Endothelial cell of umbilical vein (primary cell): ENCODE results near the gene SFTA2. TPM values are rescaled to one million over a fixed set of nuclear protein-coding genes. Genes with fewer than 3 reads are reported as not detected.

Experiments used
- BruUV-seq: library from RNA; stranded (reverse); fragments of 400-500 nt; replicated peaks from 2 replicates; lab custom pipeline; 2021; lab: Mats Ljungman, UMichigan
- CTCF ChIA-PET: fragments of 300-600, 350-600 bp; sonication (Branson Sonifier 250); formaldehyde crosslinking; loops from one replicate; lab custom pipeline; 2021; ENCODE audit warnings: antibody characterized with exemption, inconsistent platforms; lab: Charles Lee
- POLR2A ChIA-PET: fragments of 300-600, 350-600 bp; sonication (Branson Sonifier 250); formaldehyde crosslinking; loops from one replicate; lab custom pipeline; 2021; ENCODE audit warnings: antibody characterized with exemption, inconsistent platforms; lab: Charles Lee
- DNase-seq: peaks from one replicate; pipeline ENCODE4 v3.0.0-alpha.2; 2011; ENCODE audit warnings: low read depth, low spot score
- FAIRE-seq: peaks from 2 replicates; lab custom pipeline; 2011; peaks lifted over from hg19 to GRCh38; lab: Jason Lieb, UNC
- H2AFZ ChIP-seq: 2 replicates; pipeline ENCODE4 v1.6.0; 2012; ENCODE audit warnings: low read depth, low read length, control low read depth, inconsistent platforms
- H3K27ac ChIP-seq: 2 replicates; pipeline ENCODE4 v1.5.1; 2011; ENCODE audit warnings: low read depth, mild to moderate bottlenecking, control low read depth, low read length, moderate library complexity; ENCODE audit not compliant: insufficient read depth
- H3K27me3 ChIP-seq, 2 experiments: 2 replicates each; pipeline versions ENCODE4 v1.6.0 to v1.6.1; 2011; ENCODE audit warnings: low read length in 2 of 2, mixed read lengths in 1 of 2; ENCODE audit not compliant: control insufficient read depth in 2 of 2, insufficient read depth in 2 of 2
- H3K36me3 ChIP-seq, 2 experiments: 2 replicates in 1 of 2; 3 replicates in 1 of 2; pipeline ENCODE4 v1.5.1; 2011; ENCODE audit warnings: low read length in 2 of 2, mild to moderate bottlenecking in 1 of 2, moderate library complexity in 1 of 2; ENCODE audit not compliant: control insufficient read depth in 2 of 2, insufficient read depth in 2 of 2; ENCODE audit errors: extremely low read depth in 1 of 2
- H3K4me1 ChIP-seq: 3 replicates; pipeline ENCODE4 v1.5.1; 2011; ENCODE audit warnings: mild to moderate bottlenecking, low read length; ENCODE audit not compliant: control insufficient read depth, insufficient read depth; ENCODE audit errors: extremely low read depth
- H3K4me2 ChIP-seq: 2 replicates; pipeline ENCODE4 v1.6.1; 2011; ENCODE audit warnings: low read length, control low read depth, mixed read lengths; ENCODE audit not compliant: insufficient read depth
- H3K4me3 ChIP-seq, 3 experiments: fragments of 200-600 bp in 1 of 3; sonication (generic), shearing (Covaris generic) in 1 of 3; replicated peaks in 1 of 3; 2 replicates each; pipeline ENCODE4 v1.5.1; 2011 to 2016; ENCODE audit warnings: control low read depth in 3 of 3, low read length in 3 of 3, mild to moderate bottlenecking in 2 of 3, inconsistent platforms in 1 of 3, low read depth in 1 of 3, moderate library complexity in 1 of 3; ENCODE audit not compliant: insufficient read depth in 1 of 3
- H3K79me2 ChIP-seq: 2 replicates; pipeline ENCODE4 v1.6.0; 2012; ENCODE audit warnings: low read length, inconsistent platforms; ENCODE audit not compliant: control insufficient read depth, insufficient read depth
- H3K9ac ChIP-seq: replicated peaks from 2 replicates; pipeline ENCODE3; 2011; ENCODE audit warnings: low read length, control low read depth; ENCODE audit not compliant: insufficient read depth; ENCODE audit errors: extremely low read depth
- H3K9me1 ChIP-seq: replicated peaks from 3 replicates; pipeline ENCODE4 v1.6.0; 2011; ENCODE audit warnings: mild to moderate bottlenecking, low read length; ENCODE audit not compliant: control insufficient read depth, insufficient read depth; ENCODE audit errors: extremely low read depth
- H3K9me3 ChIP-seq: replicated peaks from 2 replicates; pipeline ENCODE4 v1.5.1; 2012; ENCODE audit warnings: low read length, inconsistent platforms; ENCODE audit not compliant: control insufficient read depth, insufficient read depth
- H4K20me1 ChIP-seq: replicated peaks from 2 replicates; pipeline ENCODE3; 2011; ENCODE audit warnings: mild to moderate bottlenecking, low read length; ENCODE audit not compliant: control insufficient read depth, insufficient read depth; ENCODE audit errors: extremely low read depth
- EZH2 ChIP-seq: IDR thresholded peaks from 2 replicates; pipeline ENCODE4 v1.6.1; 2012; ENCODE audit warnings: borderline replicate concordance, low read depth, mild to moderate bottlenecking, moderate library complexity, low read length, inconsistent platforms; ENCODE audit not compliant: severe bottlenecking
- FOS ChIP-seq: IDR thresholded peaks from 2 replicates; pipeline ENCODE4 v1.6.1; 2011; ENCODE audit warnings: mild to moderate bottlenecking, low read length, moderate library complexity, borderline replicate concordance; ENCODE audit not compliant: insufficient read depth
- GATA2 ChIP-seq: IDR thresholded peaks from 2 replicates; pipeline ENCODE4 v1.7.0; 2011; ENCODE audit warnings: low read depth, mild to moderate bottlenecking, moderate library complexity, mixed read lengths, low read length; ENCODE audit not compliant: insufficient read length, insufficient read depth
- JUN ChIP-seq: IDR thresholded peaks from 2 replicates; pipeline ENCODE4 v1.6.1; 2011; ENCODE audit warnings: borderline replicate concordance, low read depth; ENCODE audit not compliant: insufficient read length, insufficient read depth
- MYC ChIP-seq: IDR thresholded peaks from one replicate; pipeline ENCODE4 v1.6.1; 2011; ENCODE audit warnings: mild to moderate bottlenecking, low read depth, low read length
- POLR2A ChIP-seq: IDR thresholded peaks from 2 replicates; pipeline ENCODE4 v1.6.1; 2012; ENCODE audit warnings: low read depth, mild to moderate bottlenecking, control low read depth, low read length
- POLR2AphosphoS5 ChIP-seq: IDR thresholded peaks from 2 replicates; pipeline ENCODE4 v1.6.1; 2012; ENCODE audit warnings: low read depth, mild to moderate bottlenecking, control low read depth, low read length, moderate library complexity; ENCODE audit not compliant: insufficient read depth
- dilution Hi-C: fragments of 300-500 bp; cut with MboI; formaldehyde crosslinking; loops from one replicate; pipeline ENCODE4 v1.15.0; 2019; ENCODE audit warnings: low sequenced_read_pairs; ENCODE audit not compliant: extremely low pct_ligation_motif_present
- intact Hi-C: fragments of 100-400 bp; cut with micrococcal nuclease; formaldehyde crosslinking; loops from one replicate; pipeline ENCODE4 v1.10.0; 2022
- polyA plus RNA-seq, 4 experiments: library from polyadenylated mRNA; depleted of rRNA in 3 of 4; stranded (reverse) in 3 of 4; unstranded in 1 of 4; fragments of >200 nt; gene quantifications; 2 replicates each; pipeline versions ENCODE4 v1.2.1 to v1.2.3, GENCODE V29; 2011 to 2012; ENCODE audit warnings: missing spikeins in 1 of 4
- total RNA-seq: library from RNA; stranded (reverse); gene quantifications from 2 replicates; pipeline ENCODE4 v1.2.3, GENCODE V29; 2021
- TF ChIP-seq, protein P1 (sequence below), 2 donors: IDR thresholded peaks; 1 replicate in 1 of 2; 2 replicates in 1 of 2; pipeline ENCODE4 v1.5.1; 2011; ENCODE audit warnings: low read length in 2 of 2, mild to moderate bottlenecking in 2 of 2, moderate library complexity in 2 of 2, control low read depth in 1 of 2, inconsistent platforms in 1 of 2, low read depth in 1 of 2; ENCODE audit not compliant: insufficient read depth in 1 of 2; ENCODE audit errors: extremely low read depth in 1 of 2
- TF ChIP-seq, protein P2 (sequence below): IDR thresholded peaks from 2 replicates; pipeline ENCODE4 v1.6.1; 2011; ENCODE audit not compliant: insufficient read depth, insufficient read length

SFTA2 gene
- total and polyA plus RNA-seq, 2 donors (not counting 3 experiments of a cell fraction or from before 2014, with no cell fraction given) = not detected

DNA sequence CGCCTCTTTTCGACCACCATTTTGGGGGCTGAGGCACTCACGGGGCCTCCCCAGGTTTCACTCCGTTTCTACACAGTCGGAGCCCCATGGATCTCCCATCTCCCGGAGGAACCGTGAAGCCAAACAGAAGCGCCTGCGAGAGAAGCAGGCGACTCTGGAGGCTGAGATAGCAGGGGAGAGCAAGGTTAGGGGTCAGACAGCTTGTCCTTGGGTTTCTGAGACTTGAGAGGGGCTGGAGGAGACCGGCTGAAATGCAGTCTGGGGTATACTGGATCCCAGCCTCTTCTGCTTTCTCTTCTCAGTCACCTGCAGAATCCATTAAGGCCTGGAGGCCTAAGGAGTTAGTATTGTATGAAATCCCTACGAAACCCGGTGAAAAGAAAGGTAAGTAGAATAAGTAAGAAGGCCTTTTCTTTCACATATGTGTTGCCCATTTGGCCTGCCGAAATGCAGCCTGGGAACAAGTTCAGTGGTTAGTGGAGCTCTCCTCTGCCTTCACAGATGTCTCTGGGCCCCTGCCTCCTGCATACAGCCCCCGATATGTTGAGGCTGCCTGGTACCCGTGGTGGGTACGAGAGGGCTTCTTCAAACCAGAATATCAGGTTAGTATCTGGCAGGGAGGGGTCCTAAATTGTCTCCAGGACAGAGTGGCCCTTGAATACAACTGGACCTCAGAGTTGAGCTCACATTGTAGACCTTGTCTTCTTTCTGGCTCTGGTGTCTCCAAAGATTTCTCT lies 16.9 kb downstream of the SFTA2 start:
- Histone ChIP-seq H3K9ac (peak overlapping the region; percentile 90), H3K79me2 (no peaks in the 10 kb centered on the region), H4K20me1 (no peaks in the 10 kb centered on the region), H3K4me2 (peak overlapping the region; percentile 50), H3K4me1 (peaks cover 25% of the 10 kb centered on the region), H3K27me3 (no peaks in the 10 kb centered on the region), H3K36me3 (peaks cover 5 to 31% of the 10 kb centered on the region in 2 experiments), H3K9me1 (no peaks in the 10 kb centered on the region), H3K4me3 (peak overlapping the region in 2 of 3 experiments; percentile 30 to 44), H3K27ac (peak overlapping the region; percentile 67), H3K9me3 (no peaks in the 10 kb centered on the region), H2AFZ (peak overlapping the region; percentile 93)
- intact Hi-C loops = loop anchor here (1.0 kb wide), 7 partner anchors 87 to 277 kb away; no protein-coding TSS in a partner anchor
- ChIA-PET POLR2A (no interaction called here), CTCF (interaction anchor here (0.8 to 7.6 kb wide), 29 partner anchors 9 to 452 kb away, joined by 3 to 142 read pairs (median 6); partner anchors contain the start of genes DDR1, MUCL3, PSORS1C1 and SFTA2)
- DNase-seq (peak; percentile 9), FAIRE-seq (no peak)
- TF ChIP-seq FOS (no peak), JUN (no peak), EZH2 (no peak), GATA2 (no peak), MYC (no peak), POLR2A (no peak), POLR2AphosphoS5 (no peak)
- TF ChIP-seq, protein P1, sequence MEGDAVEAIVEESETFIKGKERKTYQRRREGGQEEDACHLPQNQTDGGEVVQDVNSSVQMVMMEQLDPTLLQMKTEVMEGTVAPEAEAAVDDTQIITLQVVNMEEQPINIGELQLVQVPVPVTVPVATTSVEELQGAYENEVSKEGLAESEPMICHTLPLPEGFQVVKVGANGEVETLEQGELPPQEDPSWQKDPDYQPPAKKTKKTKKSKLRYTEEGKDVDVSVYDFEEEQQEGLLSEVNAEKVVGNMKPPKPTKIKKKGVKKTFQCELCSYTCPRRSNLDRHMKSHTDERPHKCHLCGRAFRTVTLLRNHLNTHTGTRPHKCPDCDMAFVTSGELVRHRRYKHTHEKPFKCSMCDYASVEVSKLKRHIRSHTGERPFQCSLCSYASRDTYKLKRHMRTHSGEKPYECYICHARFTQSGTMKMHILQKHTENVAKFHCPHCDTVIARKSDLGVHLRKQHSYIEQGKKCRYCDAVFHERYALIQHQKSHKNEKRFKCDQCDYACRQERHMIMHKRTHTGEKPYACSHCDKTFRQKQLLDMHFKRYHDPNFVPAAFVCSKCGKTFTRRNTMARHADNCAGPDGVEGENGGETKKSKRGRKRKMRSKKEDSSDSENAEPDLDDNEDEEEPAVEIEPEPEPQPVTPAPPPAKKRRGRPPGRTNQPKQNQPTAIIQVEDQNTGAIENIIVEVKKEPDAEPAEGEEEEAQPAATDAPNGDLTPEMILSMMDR (IDR thresholded peaks at IDR 0.05; ENCODE audit: extremely low read depth in 1 of 2, insufficient read depth in 1 of 2, low read depth in 1 of 2, low read length in 2 of 2) = no peak
- TF ChIP-seq, protein P2, sequence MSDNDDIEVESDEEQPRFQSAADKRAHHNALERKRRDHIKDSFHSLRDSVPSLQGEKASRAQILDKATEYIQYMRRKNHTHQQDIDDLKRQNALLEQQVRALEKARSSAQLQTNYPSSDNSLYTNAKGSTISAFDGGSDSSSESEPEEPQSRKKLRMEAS = no peak
- dilution Hi-C loops = no loop called here
- no TSS peak for BruUV-seq
